GM12892 (cell line): ENCODE data around the gene RAD51AP2.

Source experiments
- POLR2A ChIP-seq: IDR thresholded peaks from 2 replicates; pipeline ENCODE4 v1.6.1; 2011; ENCODE audit warnings: low read depth, low read length, control low read depth
- TAF1 ChIP-seq: IDR thresholded peaks from 2 replicates; pipeline ENCODE4 v1.6.1; 2011; ENCODE audit warnings: low read depth, mild to moderate bottlenecking, control low read depth, low read length, borderline replicate concordance

GRCh38 chr2:17471979-17472378, 46.3 kb downstream of the RAD51AP2 start:
- TF ChIP-seq POLR2A (no peak), TAF1 (no peak)
